ENCODE measurements around the gene CNKSR3. TPM values are rescaled to one million over a fixed set of nuclear protein-coding genes. Genes with fewer than 3 reads are reported as not detected.

CNKSR3 gene
- total RNA-seq, 6 donors from 2014 or later: 2.1 to 14.3 (median 7.5) TPM

DNA sequence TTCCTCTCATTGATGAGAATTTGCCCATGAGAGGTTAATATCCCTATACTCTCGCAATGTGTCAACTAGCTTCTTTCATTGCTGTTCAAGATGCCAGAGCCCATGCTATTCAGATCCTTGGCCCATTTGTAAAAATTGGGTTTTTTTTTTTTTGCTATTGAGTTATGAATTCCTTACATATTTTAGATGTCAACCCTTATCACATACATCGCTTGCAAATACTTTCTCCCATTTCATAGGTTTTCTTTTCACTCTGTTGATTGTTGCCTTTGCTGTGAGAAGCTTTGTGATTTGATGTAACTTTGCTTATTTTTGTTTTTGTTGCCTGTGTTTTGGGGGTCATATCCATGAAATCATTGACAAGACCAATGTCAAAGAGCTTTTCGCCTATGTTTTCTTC is 121.7 kb downstream of the CNKSR3 start:
- no peak for ATAC-seq (ENCODE audit: low FRiP score in 2 of 2)
- Histone ChIP-seq H3K36me3 (no peaks in the 10 kb centered on the region), H3K4me3 (no peak overlapping the region), H3K27me3 (no peaks in the 10 kb centered on the region), H3K27ac (no peak overlapping the region), H3K4me1 (no peaks in the 10 kb centered on the region), H3K9me3 (no peaks in the 10 kb centered on the region)
- 93 to 96% methylated on average over 3 of the region's 3 CpGs for whole genome bisulfite sequencing, 2 donors
- TF ChIP-seq EP300 (IDR thresholded peaks at IDR 0.05): no peak
- TF ChIP-seq POLR2A (IDR thresholded peaks at IDR 0.05): no peak
- no peak for TF ChIP-seq CTCF (IDR thresholded peaks at IDR 0.05)
- TF ChIP-seq POLR2AphosphoS5 (IDR thresholded peaks at IDR 0.05): no peak
- no peak for DNase-seq

GRCh38 chr6:154386848-154387717 is 123.4 kb downstream of the CNKSR3 start:
- Histone ChIP-seq H3K27me3 (no peaks in the 10 kb centered on the region), H3K9me3 (peaks cover 0 to 5% (median 0%) of the 10 kb centered on the region in 4 donors), H3K4me1 (no peaks in the 10 kb centered on the region), H3K27ac (no peak overlapping the region), H3K4me3 (no peak overlapping the region), H3K36me3 (no peaks in the 10 kb centered on the region)
- DNase-seq: no peak
- WGBS, 2 donors: 90 to 92% methylated on average over 5 of the region's 5 CpGs
- no peak for ATAC-seq (ENCODE audit: low FRiP score in 2 of 2)
- TF ChIP-seq POLR2AphosphoS5 (IDR thresholded peaks at IDR 0.05) (no peak), CTCF (IDR thresholded peaks at IDR 0.05) (no peak), POLR2A (IDR thresholded peaks at IDR 0.05) (no peak), EP300 (IDR thresholded peaks at IDR 0.05) (no peak)

GRCh38 chr6:154384191-154384590 is 126.3 kb downstream of the CNKSR3 start:
- no peaks in the 10 kb centered on the region for H3K4me1 ChIP-seq
- 45 to 53% methylated on average over 2 of the region's 2 CpGs for WGBS, 2 donors

DNA sequence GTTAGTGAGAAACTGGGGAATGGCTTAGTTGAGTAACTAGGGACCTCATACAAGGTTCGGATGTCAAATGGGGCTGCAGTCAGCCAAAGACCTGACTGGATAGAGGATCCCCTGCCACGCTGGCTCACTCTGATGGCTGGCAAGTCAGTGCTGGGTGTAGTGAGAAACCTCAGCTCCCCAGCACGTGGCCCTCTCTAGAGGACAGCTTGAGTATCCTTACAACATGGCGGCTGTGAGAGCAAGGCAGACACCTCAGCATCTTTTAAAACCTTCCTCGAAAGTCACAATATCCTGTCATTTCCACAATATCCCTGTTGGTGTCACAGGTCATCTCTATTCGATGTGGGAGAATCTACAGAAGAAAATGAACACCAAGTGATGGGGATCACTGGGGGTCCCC is 127.2 kb downstream of the CNKSR3 start:
- no peak overlapping the region for H3K27ac ChIP-seq
- no peak for TF ChIP-seq CTCF (IDR thresholded peaks at IDR 0.05)
- no peak for TF ChIP-seq POLR2AphosphoS5 (IDR thresholded peaks at IDR 0.05)
- TF ChIP-seq POLR2A (IDR thresholded peaks at IDR 0.05): no peak
- no peak for TF ChIP-seq EP300 (IDR thresholded peaks at IDR 0.05)
- 87 to 91% methylated on average over 6 of the region's 6 CpGs for WGBS, 2 donors
- H3K27me3 ChIP-seq: no peaks in the 10 kb centered on the region
- ATAC-seq (ENCODE audit: low FRiP score in 2 of 2) (no peak), DNase-seq (no peak)
- H3K9me3 ChIP-seq: peaks cover 0 to 5% (median 0%) of the 10 kb centered on the region in 4 donors
- H3K4me3 ChIP-seq: no peak overlapping the region
- H3K4me1 ChIP-seq: no peaks in the 10 kb centered on the region
- no peaks in the 10 kb centered on the region for H3K36me3 ChIP-seq

More at GRCh38 chr6:154384191-154384590, 126.3 kb downstream of the CNKSR3 start:
- TF ChIP-seq POLR2AphosphoS5 (IDR thresholded peaks at IDR 0.05) (no peak), POLR2A (IDR thresholded peaks at IDR 0.05) (no peak), EP300 (IDR thresholded peaks at IDR 0.05) (no peak), CTCF (IDR thresholded peaks at IDR 0.05) (no peak)
- DNase-seq: no peak
- Histone ChIP-seq H3K9me3 (peaks cover 0 to 5% (median 0%) of the 10 kb centered on the region in 4 donors), H3K4me3 (no peak overlapping the region), H3K27me3 (no peaks in the 10 kb centered on the region), H3K27ac (no peak overlapping the region), H3K36me3 (no peaks in the 10 kb centered on the region)
- ATAC-seq (ENCODE audit: low FRiP score in 2 of 2): no peak
